ENCODE results near the gene NEGR1.
"Not testable (repeated sequence)": the region's sequence is repeated elsewhere in the genome, so short reads cannot be mapped to it uniquely, and the experiment has no call there.

Gene NEGR1

GRCh38 chr1:71921204-71921603 is 361.1 kb downstream of the NEGR1 start:
- no peak for DNase-seq

- DNase-seq = no peak
Observed at GRCh38 chr1:71920556-71920955, 361.8 kb downstream of the NEGR1 start.

DNA sequence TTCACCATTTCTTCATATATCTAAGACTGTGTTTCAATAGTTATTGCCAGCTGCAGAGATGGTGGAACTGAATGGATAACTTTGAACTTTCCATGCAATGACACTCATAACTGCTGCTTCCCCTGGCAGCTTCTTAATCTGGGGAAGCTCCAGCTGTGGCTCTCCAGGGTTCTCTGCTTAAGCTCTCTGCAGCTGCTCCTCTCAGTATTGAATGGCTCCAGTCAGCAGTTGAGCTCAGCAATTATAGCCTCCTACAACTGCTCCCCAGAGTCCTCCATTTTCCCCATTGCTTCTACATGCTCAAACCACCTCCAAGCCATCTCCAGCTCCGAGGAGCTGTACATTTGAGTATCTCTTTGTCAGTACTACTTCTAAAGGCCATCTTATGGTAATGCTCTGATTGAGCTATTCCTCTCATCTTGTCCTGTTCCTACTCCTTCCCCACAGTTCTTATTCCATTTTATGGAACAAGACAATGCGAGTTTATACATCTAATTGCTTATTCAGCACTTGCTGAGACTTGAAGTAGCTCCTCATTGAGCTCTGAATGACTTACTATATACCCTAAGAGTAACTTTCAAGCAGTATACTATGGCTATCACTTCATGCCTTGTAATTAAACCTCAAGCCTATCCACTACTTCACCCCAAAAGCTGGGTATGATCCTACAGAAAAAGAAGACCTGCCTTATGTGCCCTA is 362.4 kb downstream of the NEGR1 start:
- no peak for DNase-seq

DNA sequence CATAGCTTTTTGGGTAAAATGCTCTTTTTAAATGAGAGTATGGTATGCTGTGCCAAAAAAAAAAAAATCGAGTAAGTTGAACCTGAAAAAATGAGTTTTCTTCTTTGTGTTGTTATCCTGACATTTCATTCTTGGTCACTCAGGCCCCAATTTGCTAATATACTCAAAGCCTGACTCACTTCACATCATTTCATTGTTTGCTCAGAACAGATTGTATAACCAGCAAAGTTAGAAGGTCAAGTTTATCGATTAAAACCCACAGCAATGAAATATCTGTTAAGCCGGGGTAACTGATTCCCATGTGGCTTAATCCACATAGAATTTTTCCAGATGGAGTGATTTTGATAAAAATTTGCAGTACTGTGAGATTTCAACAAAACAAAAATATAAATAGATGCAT is 363.7 kb downstream of the NEGR1 start:
- no peak for DNase-seq

DNA sequence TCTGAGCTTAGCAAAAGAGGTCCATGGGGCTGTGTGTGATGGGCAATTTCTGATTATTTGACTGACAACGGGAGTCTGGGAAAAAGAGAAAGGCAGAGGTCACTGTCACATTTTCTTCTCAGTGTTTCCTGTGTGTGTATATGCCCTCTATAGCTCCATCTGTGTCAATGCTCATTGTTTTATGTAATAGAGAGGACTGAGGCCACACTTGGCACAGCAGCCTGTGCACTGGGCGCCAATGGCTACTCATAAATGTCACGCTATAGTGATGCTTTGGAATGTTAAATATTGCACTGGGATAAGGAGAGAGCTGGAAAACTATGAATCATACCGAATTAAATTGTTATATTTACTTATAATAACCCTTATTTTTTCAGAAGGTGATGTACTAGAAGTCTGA is 365.4 kb downstream of the NEGR1 start:
- DNase-seq = no peak

DNA sequence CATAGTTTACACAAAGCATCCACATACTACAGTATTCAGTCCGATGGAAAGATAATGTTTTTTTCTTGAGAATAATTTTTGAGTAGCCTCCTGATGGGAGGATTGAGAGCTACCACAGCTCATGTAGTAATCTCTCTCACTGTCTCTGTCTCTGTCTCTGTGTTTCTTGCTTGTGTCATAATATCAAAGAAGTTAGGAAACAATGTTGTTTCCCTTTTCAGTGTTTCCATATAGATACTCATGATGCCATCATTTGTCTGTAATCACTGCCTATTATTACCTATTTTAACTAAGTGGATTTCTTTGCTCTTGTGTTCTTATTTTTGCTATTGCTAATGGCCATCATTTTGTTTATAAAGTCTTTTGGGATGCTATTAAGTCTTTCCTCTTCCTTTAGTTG is 367.7 kb downstream of the NEGR1 start:
- no peak for DNase-seq

DNA sequence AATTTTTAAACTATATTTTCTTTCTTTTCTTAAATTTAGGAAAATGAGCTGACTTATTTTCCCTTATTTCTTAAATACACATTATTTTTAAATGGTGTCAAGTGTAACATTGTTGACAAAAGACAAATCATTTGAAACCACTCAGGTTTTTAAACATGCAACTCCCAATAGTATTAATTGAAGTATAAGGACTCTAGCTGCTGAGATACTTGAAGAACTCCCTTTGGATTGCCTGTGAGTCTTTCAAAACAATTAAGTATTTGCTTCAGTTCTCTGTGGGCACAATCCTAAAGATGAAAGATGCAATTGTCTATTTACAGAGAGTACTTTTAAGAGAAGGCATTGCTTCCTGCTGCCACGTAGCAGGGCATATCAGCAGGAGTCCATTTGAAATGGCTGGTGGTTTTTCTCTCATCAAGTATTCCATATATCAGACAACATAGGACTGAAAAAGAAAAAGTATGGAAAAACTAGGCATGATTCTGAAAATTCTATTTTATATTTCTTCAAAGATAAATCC is 373.4 kb downstream of the NEGR1 start:
- DNase-seq = no peak

DNA sequence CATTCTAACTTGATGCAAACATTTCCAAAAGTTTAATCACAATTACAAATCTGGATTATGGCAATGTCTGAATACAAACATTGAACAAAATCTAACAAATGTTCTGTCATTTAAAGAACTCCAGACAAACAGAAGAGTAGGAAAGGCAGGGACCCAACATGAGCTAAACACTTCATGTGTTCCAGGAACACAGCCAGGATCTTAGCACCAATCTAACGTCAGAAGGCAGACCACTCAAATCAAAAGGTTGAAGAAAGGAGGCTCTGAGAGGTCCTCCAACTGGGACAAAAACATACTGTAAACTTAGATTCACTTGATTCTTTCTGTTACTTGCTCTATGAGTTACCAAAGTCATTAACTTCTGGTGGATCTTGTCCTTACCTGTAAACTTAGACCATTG is 374.0 kb downstream of the NEGR1 start:
- no peak for DNase-seq

GRCh38 chr1:71899881-71900280 is 382.5 kb downstream of the NEGR1 start:
- DNase-seq = no peak

- DNase-seq = not testable (repeated sequence)
Observed at GRCh38 chr1:71888166-71888565, 394.2 kb downstream of the NEGR1 start.

DNA sequence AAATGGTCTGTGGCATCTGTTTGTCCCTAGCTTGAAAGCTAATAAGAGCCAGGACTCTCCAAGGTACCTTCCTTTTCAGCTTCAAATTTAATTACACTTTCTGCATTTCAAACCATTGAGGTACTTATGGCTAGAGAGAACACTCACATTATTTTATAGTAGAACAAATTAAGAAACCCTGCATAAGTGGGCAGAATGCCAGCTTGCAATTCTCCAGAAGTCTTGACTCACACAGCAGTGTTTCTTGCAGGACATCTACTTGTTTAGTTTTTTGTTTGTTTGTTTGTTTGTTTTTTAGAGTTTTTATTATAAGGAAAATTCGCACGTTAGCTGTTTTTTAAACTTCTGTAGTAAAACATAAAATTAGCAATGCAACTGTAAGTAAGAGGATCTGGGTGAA is 397.2 kb downstream of the NEGR1 start:
- DNase-seq = no peak

GRCh38 chr1:71882637-71883036 is 399.7 kb downstream of the NEGR1 start:
- no peak for DNase-seq

GRCh38 chr1:71882226-71882625 is 400.1 kb downstream of the NEGR1 start:
- no peak for DNase-seq

DNA sequence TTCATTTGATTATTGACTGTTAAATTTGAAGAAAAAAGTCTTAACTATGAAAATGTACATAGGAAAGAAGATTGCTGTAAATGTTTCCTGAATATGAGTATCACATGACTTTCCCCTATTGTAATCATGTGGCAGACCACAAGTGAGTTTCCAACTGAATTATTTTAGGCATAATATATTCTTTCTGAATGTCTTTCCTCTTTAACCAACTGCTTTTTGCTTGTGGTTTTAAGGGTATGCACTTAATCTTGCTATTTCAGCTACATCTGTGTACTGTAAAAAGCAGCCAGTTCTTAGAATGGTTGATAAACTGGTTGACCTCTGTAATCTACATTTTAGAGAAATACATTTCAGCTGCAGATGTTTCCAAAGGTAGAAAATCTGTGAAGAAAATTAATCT is 400.7 kb downstream of the NEGR1 start:
- no peak for DNase-seq

DNA sequence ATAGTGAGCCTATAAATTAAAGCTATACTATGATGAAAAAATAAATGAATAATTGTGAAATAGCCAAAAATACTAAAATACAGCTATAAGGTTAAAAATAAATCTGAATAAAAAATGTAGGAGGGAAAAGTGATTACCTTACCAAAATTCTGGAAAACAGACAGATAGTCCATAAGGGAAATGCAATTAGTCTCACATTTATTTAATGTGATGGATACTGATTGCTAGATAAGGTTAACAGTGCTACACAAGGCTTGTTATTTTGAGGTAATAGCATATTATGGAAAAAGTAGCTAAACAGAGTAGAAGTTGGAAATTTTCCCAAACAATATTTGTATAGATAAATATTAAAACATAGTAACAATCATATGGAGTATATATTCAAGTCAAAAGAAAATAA is 413.0 kb downstream of the NEGR1 start:
- DNase-seq = no peak

DNA sequence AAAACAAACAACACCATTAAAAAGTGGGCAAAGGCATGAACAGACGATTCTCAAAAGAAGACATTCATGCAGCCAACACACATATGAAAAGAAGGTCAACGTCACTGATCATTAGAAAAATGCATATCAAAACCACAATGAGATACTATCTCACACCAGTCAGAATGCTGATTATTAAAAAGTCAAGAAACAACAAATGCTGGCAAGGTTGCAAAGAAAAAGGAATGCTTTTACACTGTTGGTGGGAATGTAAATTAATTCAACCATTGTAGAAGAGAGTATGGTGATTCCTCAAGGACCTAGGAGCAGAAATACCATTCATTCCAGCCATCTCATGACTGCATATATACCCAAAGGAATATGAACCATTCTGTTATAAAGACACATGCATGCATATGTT is 419.6 kb downstream of the NEGR1 start:
- DNase-seq = no peak

- no peak for DNase-seq
Observed at GRCh38 chr1:71861022-71861421, 421.3 kb downstream of the NEGR1 start.

- DNase-seq = no peak
Observed at GRCh38 chr1:71859806-71860205, 422.5 kb downstream of the NEGR1 start.

DNA sequence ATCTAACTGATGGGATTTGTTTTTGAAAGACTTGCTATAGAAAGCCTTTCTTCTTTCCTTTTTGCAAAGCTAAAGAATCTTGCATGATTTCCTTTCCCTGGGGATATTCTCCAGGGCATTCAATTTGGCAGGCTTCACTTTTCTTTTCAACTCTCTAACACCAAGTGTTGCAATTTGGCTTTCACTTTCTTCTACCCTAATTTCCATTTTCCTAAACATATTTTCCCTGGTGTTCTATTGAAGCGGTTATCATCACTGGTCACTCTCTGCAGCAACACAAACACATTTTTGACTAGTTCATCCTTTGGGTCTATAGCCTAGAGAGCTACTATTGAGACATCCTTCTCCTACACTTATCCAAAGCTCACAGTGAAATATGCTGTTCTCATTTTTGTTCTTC is 424.5 kb downstream of the NEGR1 start:
- no peak for DNase-seq

DNA sequence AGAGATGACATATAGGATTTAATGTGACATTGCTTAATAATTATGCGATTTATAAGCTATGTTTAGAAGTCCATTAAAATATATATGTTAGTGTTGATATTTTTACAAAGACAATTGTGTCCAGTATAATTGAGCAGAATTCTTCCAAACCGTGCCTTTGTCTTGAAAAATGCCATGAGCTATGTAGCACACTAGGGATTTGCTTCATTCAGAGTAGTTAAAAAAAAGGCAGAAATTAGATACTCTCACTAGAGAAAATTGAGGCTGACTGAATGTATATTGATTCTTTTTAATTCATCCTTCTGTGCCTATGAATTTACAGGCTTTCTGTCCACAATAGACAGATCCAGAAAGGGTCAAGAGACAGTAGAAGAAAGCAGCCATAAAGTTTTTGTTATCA is 429.0 kb downstream of the NEGR1 start:
- no peak for DNase-seq

GRCh38 chr1:71850936-71851335 is 431.4 kb downstream of the NEGR1 start:
- no peak for DNase-seq

GRCh38 chr1:71850515-71850914 is 431.8 kb downstream of the NEGR1 start:
- no peak for DNase-seq

- no peak for DNase-seq
Observed at GRCh38 chr1:71843012-71843411, 439.3 kb downstream of the NEGR1 start.

DNA sequence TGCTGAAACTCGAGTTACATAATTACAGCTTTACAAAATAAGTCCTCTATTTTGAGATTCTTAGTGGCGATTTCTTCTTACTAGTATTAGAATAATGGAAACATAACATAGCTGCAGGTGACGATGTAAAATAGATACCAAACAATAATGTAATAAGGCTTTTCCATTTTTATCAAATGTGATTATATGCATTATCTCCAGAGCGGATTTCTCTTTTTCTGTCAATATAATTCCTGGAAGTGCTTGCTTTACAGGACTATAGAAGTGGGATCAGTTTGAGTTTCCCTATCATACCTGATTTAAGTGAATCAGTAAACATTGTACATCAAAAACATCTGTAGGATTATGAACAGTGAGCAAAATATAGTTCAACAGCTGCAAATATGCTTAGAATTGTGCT is 442.5 kb downstream of the NEGR1 start:
- DNase-seq = no peak

GRCh38 chr1:71836904-71837303 is 445.4 kb downstream of the NEGR1 start:
- DNase-seq = no peak

Data from activated CD4-positive, CD25-positive, alpha-beta regulatory T cell treated with anti-CD3 and anti-CD28 coated beads, Interleukin-2, amount 50 U/mL, for 72 hours (primary cell).